Measurements from ENCODE around the gene STKLD1.

GRCh38 chr9:133390713-133391112 lies 14.5 kb downstream of the STKLD1 start:
- TF ChIP-seq CTCF (IDR thresholded peaks at IDR 0.05) (no peak), POLR2A (IDR thresholded peaks at IDR 0.05) (no peak)

Measured in body of pancreas (tissue), 4 donors.